GM12878 (cell line): ENCODE measurements around the gene CCNI.

Source experiments
- CEBPZ ChIP-seq: fragments of 150-350 bp; IDR thresholded peaks from 2 replicates; pipeline ENCODE4 v1.6.1; 2016; ENCODE audit warnings: low read depth, low read length
- CTCF ChIP-seq, 3 experiments: IDR thresholded peaks in 2 of 3; conservative IDR thresholded peaks in 1 of 3; 2 replicates each; pipeline ENCODE4 v1.5.1; 2011; ENCODE audit warnings: low read depth in 3 of 3, low read length in 3 of 3, mild to moderate bottlenecking in 3 of 3, control low read depth in 2 of 3, moderate library complexity in 2 of 3, inconsistent platforms in 1 of 3, mixed read lengths in 1 of 3; ENCODE audit not compliant: control insufficient read depth in 2 of 3, insufficient read depth in 1 of 3; ENCODE audit errors: extremely low read depth in 1 of 3
- EED ChIP-seq: sonication (generic); IDR thresholded peaks from 2 replicates; pipeline ENCODE4 v1.6.1; 2016; ENCODE audit warnings: antibody characterized with exemption, low read depth
- EP300 ChIP-seq, 2 experiments: fragments of 150-350 bp in 1 of 2; IDR thresholded peaks; 2 replicates each; pipeline ENCODE4 v1.6.1; 2011 to 2012; ENCODE audit warnings: low read depth in 2 of 2, low read length in 2 of 2, borderline replicate concordance in 1 of 2, improper control_type of control experiment in 1 of 2, inconsistent platforms in 1 of 2; ENCODE audit not compliant: control insufficient read depth in 1 of 2
- EZH2 ChIP-seq: IDR thresholded peaks from 2 replicates; pipeline ENCODE4 v1.6.1; 2012; ENCODE audit warnings: low read depth, mild to moderate bottlenecking, control low read depth, inconsistent platforms, low read length, borderline replicate concordance; ENCODE audit not compliant: control insufficient read depth
- NFIC ChIP-seq: IDR thresholded peaks from 2 replicates; pipeline ENCODE4 v1.6.1; 2012; ENCODE audit warnings: low read depth, mild to moderate bottlenecking, inconsistent platforms, low read length, moderate library complexity
- POLR2A ChIP-seq: IDR thresholded peaks from 2 replicates; pipeline ENCODE4 v1.6.1; 2011; ENCODE audit warnings: low read depth, mild to moderate bottlenecking, low read length
- POLR2AphosphoS5 ChIP-seq: IDR thresholded peaks from 2 replicates; pipeline ENCODE4 v1.6.1; 2011; ENCODE audit warnings: mild to moderate bottlenecking, low read length, inconsistent platforms
- RFX5 ChIP-seq: IDR thresholded peaks from 2 replicates; pipeline ENCODE4 v1.6.1; 2011; ENCODE audit warnings: low read depth, low read length, improper control_type of control experiment
- SMC3 ChIP-seq: IDR thresholded peaks from 2 replicates; pipeline ENCODE4 v1.6.1; 2011; ENCODE audit warnings: low read length, improper control_type of control experiment, borderline replicate concordance
- SP1 ChIP-seq: IDR thresholded peaks from one replicate; pipeline ENCODE4 v1.6.1; 2011; ENCODE audit warnings: low read depth, low read length
- STAT1 ChIP-seq: fragments of 450-650 bp; conservative IDR thresholded peaks from 2 replicates; pipeline ENCODE4 v1.6.1; 2014; ENCODE audit warnings: antibody characterized with exemption, mild to moderate bottlenecking
- SUZ12 ChIP-seq: fragments of 200-600 bp; sonication (generic); IDR thresholded peaks from one replicate; pipeline ENCODE4 v1.6.1; 2018; ENCODE audit warnings: antibody characterized with exemption, mild to moderate bottlenecking; ENCODE audit not compliant: unreplicated experiment
- ZBTB4 ChIP-seq: fragments of 450-650 bp; formaldehyde crosslinking; IDR thresholded peaks from 2 replicates; pipeline ENCODE4 v1.4.0; 2022; ENCODE audit warnings: mild to moderate bottlenecking, moderate library complexity

GRCh38 chr4:77074381-77074831 lies 1.4 kb downstream of the CCNI start:
- TF ChIP-seq SUZ12 (no peak), CTCF (IDR thresholded peaks at IDR 0.05 in 2 of 3, conservative IDR thresholded peaks at IDR 0.05 in 1 of 3; ENCODE audit: control insufficient read depth in 2 of 3, extremely low read depth in 1 of 3, insufficient read depth in 1 of 3, low read depth in 3 of 3, low read length in 3 of 3) (no peak), EP300 (IDR thresholded peaks at IDR 0.05; ENCODE audit: borderline replicate concordance in 1 of 2, control insufficient read depth in 1 of 2, low read depth in 2 of 2, low read length in 2 of 2) (no peak), RFX5 (no peak), CEBPZ (no peak), NFIC (no peak), EED (no peak), EZH2 (no peak), SMC3 (no peak), SP1 (no peak), STAT1 (no peak), POLR2A (no peak), ZBTB4 (CRISPR knock-in tag) (no peak), POLR2AphosphoS5 (no peak)
